NCI-H1092 (cell line): ENCODE results near the gene CAPN2.
"Not testable (repeated sequence)": the region's sequence is repeated elsewhere in the genome, so short reads cannot be mapped to it uniquely, and the experiment has no call there.

ENCODE experiments used
- DNase-seq: peaks from one replicate; lab custom pipeline; 2025; lab: John Stamatoyannopoulos, UW

Gene CAPN2

GRCh38 chr1:223717123-223717522 is 4.8 kb downstream of the CAPN2 start:
- no peak for DNase-seq

GRCh38 chr1:223717695-223718363 is 5.5 kb downstream of the CAPN2 start:
- DNase-seq: no peak

- no peak for DNase-seq
Observed at GRCh38 chr1:223718850-223719249, 6.5 kb downstream of the CAPN2 start.

- DNase-seq: no peak
Observed at GRCh38 chr1:223720971-223721591, 8.7 kb downstream of the CAPN2 start.

GRCh38 chr1:223721658-223722607 is 9.6 kb downstream of the CAPN2 start:
- DNase-seq: no peak

- no peak for DNase-seq
Observed at GRCh38 chr1:223723351-223723904, 11.1 kb downstream of the CAPN2 start.

GRCh38 chr1:223724376-223724775 is 12.0 kb downstream of the CAPN2 start:
- DNase-seq: no peak

GRCh38 chr1:223725578-223725977 is 13.2 kb downstream of the CAPN2 start:
- no peak for DNase-seq

- no peak for DNase-seq
Observed at GRCh38 chr1:223726380-223727001, 14.2 kb downstream of the CAPN2 start.

GRCh38 chr1:223727541-223727940 is 15.2 kb downstream of the CAPN2 start:
- no peak for DNase-seq

- no peak for DNase-seq
Observed at GRCh38 chr1:223729906-223730305, 17.6 kb downstream of the CAPN2 start.

GRCh38 chr1:223730479-223731132 is 18.3 kb downstream of the CAPN2 start:
- DNase-seq: no peak

- DNase-seq: no peak
Observed at GRCh38 chr1:223731133-223731770, 18.9 kb downstream of the CAPN2 start.

- DNase-seq: peak; percentile 23
Observed at GRCh38 chr1:223732993-223733798, 20.9 kb downstream of the CAPN2 start.

- no peak for DNase-seq
Observed at GRCh38 chr1:223733898-223734852, 21.8 kb downstream of the CAPN2 start.

GRCh38 chr1:223736638-223737037 is 24.3 kb downstream of the CAPN2 start:
- DNase-seq: not testable (repeated sequence)

GRCh38 chr1:223737342-223737741 is 25.0 kb downstream of the CAPN2 start:
- no peak for DNase-seq

- DNase-seq: no peak
Observed at GRCh38 chr1:223738465-223739365, 26.4 kb downstream of the CAPN2 start.
